ENCODE results near the gene SMCO3.

DNA sequence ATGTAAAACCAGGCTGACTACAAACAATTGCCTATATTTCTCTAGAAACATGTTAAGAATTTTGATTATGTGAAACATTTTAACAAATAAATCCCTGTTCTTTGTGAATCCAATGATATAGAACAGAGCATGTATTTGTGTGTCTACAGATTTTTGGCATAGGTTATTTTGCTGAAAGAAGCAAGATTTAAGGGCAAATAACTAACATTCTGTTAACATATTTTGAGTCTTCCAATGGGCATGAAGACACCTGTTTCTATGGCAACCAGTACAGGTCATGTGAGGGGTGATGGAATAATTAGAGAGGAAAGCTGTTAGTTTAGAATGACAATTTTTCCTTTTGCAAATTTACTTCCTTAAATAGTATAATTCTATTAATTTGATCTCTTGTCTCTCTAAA, 20.5 kb upstream of the SMCO3 start:
- TF ChIP-seq CTCF (IDR thresholded peaks at IDR 0.05; ENCODE audit: low read depth, low read length, poor library complexity, severe bottlenecking), result no peak
- no peak for TF ChIP-seq EZH2phosphoT487 (IDR thresholded peaks at IDR 0.05; ENCODE audit: borderline replicate concordance, low read length)

Measured in DOHH2 (cell line).